ENCODE data around the gene PSMD14. TPM values are rescaled to one million over a fixed set of nuclear protein-coding genes. Genes with fewer than 3 reads are reported as not detected.

PSMD14 gene
- total RNA-seq, 1 experiment from 2014 or later: 83.7 TPM

GRCh38 chr2:161407597-161407996 is 99.4 kb downstream of the PSMD14 start:
- no peak overlapping the region for H3K23ac ChIP-seq (ENCODE audit: insufficient read length, low read depth, low read length)
- no peak overlapping the region for H3T11ph ChIP-seq (ENCODE audit: low read length)
- no CpG with 5 or more reads among the region's 2 CpGs for WGBS (ENCODE audit: extremely low coverage, insufficient read length, low lambda C conversion rate)
- no peak for DNase-seq
- peaks cover 8% of the 10 kb centered on the region for H3K27me3 Mint-ChIP-seq (ENCODE audit: low read depth)
- H2BK120ac ChIP-seq (ENCODE audit: low read depth, low read length, poor library complexity, severe bottlenecking): no peak overlapping the region
- H2BK5ac ChIP-seq (ENCODE audit: insufficient read length, low read length): no peak overlapping the region
- H3K14ac ChIP-seq (ENCODE audit: insufficient read depth, low read length): no peak overlapping the region
- no peaks in the 10 kb centered on the region for H3K27me3 ChIP-seq (ENCODE audit: insufficient read depth, low read length)
- no peak overlapping the region for H4K5ac ChIP-seq (ENCODE audit: insufficient read length, low read depth, low read length)
- H4K20me1 ChIP-seq (ENCODE audit: control insufficient read depth, insufficient read depth, insufficient read length): no peaks in the 10 kb centered on the region
- H3K4me1 ChIP-seq (ENCODE audit: insufficient read depth, low read length): no peaks in the 10 kb centered on the region
- H2AK5ac ChIP-seq (ENCODE audit: insufficient read length, low read length): no peak overlapping the region
- H3K79me1 ChIP-seq (ENCODE audit: insufficient read depth, low read depth, low read length, poor library complexity, severe bottlenecking): no peaks in the 10 kb centered on the region
- H3K9ac ChIP-seq (ENCODE audit: extremely low read depth, insufficient read length, low read length): no peak overlapping the region
- H3K79me2 ChIP-seq (ENCODE audit: insufficient read depth, low read length): no peaks in the 10 kb centered on the region
- no peaks in the 10 kb centered on the region for H3K23me2 ChIP-seq (ENCODE audit: insufficient read length, low read depth, low read length, poor library complexity, severe bottlenecking)
- H3K27ac ChIP-seq (ENCODE audit: insufficient read length, low read depth, low read length): no peak overlapping the region
- no peak overlapping the region for H3K18ac ChIP-seq (ENCODE audit: insufficient read length, low read depth, low read length)
- no peak overlapping the region for H4K91ac ChIP-seq (ENCODE audit: insufficient read length, low read depth, low read length)
- H3K36me3 Mint-ChIP-seq (ENCODE audit: insufficient read depth in 1 of 3, low read depth in 3 of 3): peaks cover 0 to 12% (median 4%) of the 10 kb centered on the region in 3 experiments; a peak in 2 of 7 replicates
- H2AFZ ChIP-seq (ENCODE audit: low read length): no peak overlapping the region
- no peak overlapping the region for H3K4me2 ChIP-seq (ENCODE audit: insufficient read depth, insufficient read length, low read length)
- no peak overlapping the region for H3K56ac ChIP-seq (ENCODE audit: insufficient read length, low read depth, low read length)
- no peak for TF ChIP-seq CTCF (conservative IDR thresholded peaks at IDR 0.05)
- no peak overlapping the region for H3K27ac Mint-ChIP-seq
- H2BK15ac ChIP-seq (ENCODE audit: low read depth, low read length): no peak overlapping the region
- no peak overlapping the region for H3K4me3 Mint-ChIP-seq
- peaks cover 0 to 4% of the 10 kb centered on the region in 2 experiments; a peak in 1 of 4 replicates for H3K4me1 Mint-ChIP-seq
- no peaks in the 10 kb centered on the region for H3K9me3 ChIP-seq (ENCODE audit: control insufficient read depth, low read depth, low read length)
- H2BK12ac ChIP-seq (ENCODE audit: insufficient read length, low read depth, low read length): no peak overlapping the region
- no peak overlapping the region for H3K4ac ChIP-seq (ENCODE audit: low read depth, low read length)
- H3K9me3 Mint-ChIP-seq: no peaks in the 10 kb centered on the region
- no peak overlapping the region for H2BK20ac ChIP-seq (ENCODE audit: low read depth, low read length, poor library complexity, severe bottlenecking)
- H4K8ac ChIP-seq (replicated peaks; ENCODE audit: insufficient read length, low read depth, low read length): no peak overlapping the region
